ENCODE results near the gene FOXP1.

DNA sequence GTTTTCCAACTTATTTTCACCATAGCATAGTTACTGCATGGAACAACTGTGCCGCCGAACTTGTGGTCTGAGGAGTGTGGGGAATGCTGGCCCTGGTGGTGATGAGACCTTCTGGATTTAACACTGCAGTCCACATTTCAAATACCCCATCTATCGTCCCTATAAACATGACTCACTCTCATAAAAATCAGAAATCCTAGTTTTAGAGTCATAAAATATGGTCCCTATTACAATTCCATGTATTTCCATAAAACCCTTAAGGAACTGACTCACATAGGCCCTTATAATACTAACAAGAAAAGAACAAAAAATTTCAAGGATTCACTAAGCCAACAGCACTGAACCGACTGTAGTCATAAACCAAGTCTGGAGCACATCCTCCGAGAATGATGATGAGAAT lies 147.2 kb downstream of the FOXP1 start:
- TF ChIP-seq RAD21 (IDR thresholded peaks at IDR 0.05 in 1 of 2, conservative IDR thresholded peaks at IDR 0.05 in 1 of 2; ENCODE audit: low read depth in 2 of 2, low read length in 2 of 2), result no peak
- TF ChIP-seq CREB1 (IDR thresholded peaks at IDR 0.05), result no peak
- no peak for TF ChIP-seq SUZ12 (IDR thresholded peaks at IDR 0.05; ENCODE audit: low read length)
- TF ChIP-seq, protein P1, sequence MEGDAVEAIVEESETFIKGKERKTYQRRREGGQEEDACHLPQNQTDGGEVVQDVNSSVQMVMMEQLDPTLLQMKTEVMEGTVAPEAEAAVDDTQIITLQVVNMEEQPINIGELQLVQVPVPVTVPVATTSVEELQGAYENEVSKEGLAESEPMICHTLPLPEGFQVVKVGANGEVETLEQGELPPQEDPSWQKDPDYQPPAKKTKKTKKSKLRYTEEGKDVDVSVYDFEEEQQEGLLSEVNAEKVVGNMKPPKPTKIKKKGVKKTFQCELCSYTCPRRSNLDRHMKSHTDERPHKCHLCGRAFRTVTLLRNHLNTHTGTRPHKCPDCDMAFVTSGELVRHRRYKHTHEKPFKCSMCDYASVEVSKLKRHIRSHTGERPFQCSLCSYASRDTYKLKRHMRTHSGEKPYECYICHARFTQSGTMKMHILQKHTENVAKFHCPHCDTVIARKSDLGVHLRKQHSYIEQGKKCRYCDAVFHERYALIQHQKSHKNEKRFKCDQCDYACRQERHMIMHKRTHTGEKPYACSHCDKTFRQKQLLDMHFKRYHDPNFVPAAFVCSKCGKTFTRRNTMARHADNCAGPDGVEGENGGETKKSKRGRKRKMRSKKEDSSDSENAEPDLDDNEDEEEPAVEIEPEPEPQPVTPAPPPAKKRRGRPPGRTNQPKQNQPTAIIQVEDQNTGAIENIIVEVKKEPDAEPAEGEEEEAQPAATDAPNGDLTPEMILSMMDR (IDR thresholded peaks at IDR 0.05; ENCODE audit: control extremely low read depth in 1 of 3, insufficient read depth in 1 of 3, low read depth in 1 of 3, low read length in 3 of 3), result no peak
- TF ChIP-seq, protein P2, sequence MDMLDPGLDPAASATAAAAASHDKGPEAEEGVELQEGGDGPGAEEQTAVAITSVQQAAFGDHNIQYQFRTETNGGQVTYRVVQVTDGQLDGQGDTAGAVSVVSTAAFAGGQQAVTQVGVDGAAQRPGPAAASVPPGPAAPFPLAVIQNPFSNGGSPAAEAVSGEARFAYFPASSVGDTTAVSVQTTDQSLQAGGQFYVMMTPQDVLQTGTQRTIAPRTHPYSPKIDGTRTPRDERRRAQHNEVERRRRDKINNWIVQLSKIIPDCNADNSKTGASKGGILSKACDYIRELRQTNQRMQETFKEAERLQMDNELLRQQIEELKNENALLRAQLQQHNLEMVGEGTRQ (IDR thresholded peaks at IDR 0.05; ENCODE audit: low read length), result no peak
- TF ChIP-seq POLR2A (IDR thresholded peaks at IDR 0.05; ENCODE audit: control extremely low read depth in 1 of 2, low read depth in 2 of 2, low read length in 2 of 2), result no peak
- no peak for TF ChIP-seq GTF2F1 (IDR thresholded peaks at IDR 0.05; ENCODE audit: borderline replicate concordance, low read depth, low read length)
- TF ChIP-seq SIX5 (IDR thresholded peaks at IDR 0.05; ENCODE audit: low read depth, low read length), result no peak
- no peak for TF ChIP-seq SP1 (IDR thresholded peaks at IDR 0.05; ENCODE audit: low read depth, low read length)
- no peak for TF ChIP-seq EZH2 (IDR thresholded peaks at IDR 0.05; ENCODE audit: low read depth, low read length, severe bottlenecking)
- TF ChIP-seq, protein P3, sequence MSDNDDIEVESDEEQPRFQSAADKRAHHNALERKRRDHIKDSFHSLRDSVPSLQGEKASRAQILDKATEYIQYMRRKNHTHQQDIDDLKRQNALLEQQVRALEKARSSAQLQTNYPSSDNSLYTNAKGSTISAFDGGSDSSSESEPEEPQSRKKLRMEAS (IDR thresholded peaks at IDR 0.05), result no peak
- TF ChIP-seq EP300 (IDR thresholded peaks at IDR 0.05; ENCODE audit: borderline replicate concordance in 1 of 2, low read depth in 2 of 2, low read length in 2 of 2), result no peak
- TF ChIP-seq YY1 (IDR thresholded peaks at IDR 0.05; ENCODE audit: low read depth, low read length), result no peak

All from H1 (cell line).